Common myeloid progenitor, CD34-positive (primary cell): ENCODE results near the gene CDKN1A.

Experiments used
- CTCF ChIA-PET: fragments of 350-600 bp; sonication (Branson Sonifier 250); formaldehyde crosslinking; loops from one replicate; lab custom pipeline; 2021; ENCODE audit warnings: antibody characterized with exemption; lab: Charles Lee
- POLR2A ChIA-PET: fragments of 350-600 bp; sonication (Branson Sonifier 250); formaldehyde crosslinking; loops from one replicate; lab custom pipeline; 2021; ENCODE audit warnings: antibody characterized with exemption; lab: Charles Lee
- DNase-seq, 3 donors: peaks; one replicate each; pipeline versions ENCODE4 v3.0.0 to v3.0.0-alpha.2; 2013
- H3K27ac ChIP-seq, 2 experiments: 1 replicate in 1 of 2; 2 replicates in 1 of 2; pipeline ENCODE4 v1.7.0; 2013; ENCODE audit warnings: inconsistent platforms in 2 of 2, low read length in 2 of 2, mild to moderate bottlenecking in 2 of 2, low read depth in 1 of 2, moderate library complexity in 1 of 2; ENCODE audit not compliant: severe bottlenecking in 2 of 2, insufficient read depth in 1 of 2, poor library complexity in 1 of 2
- H3K27me3 ChIP-seq, 5 experiments: replicated peaks in 2 of 5; 1 replicate in 3 of 5; 2 replicates in 2 of 5; pipeline versions ENCODE4 v1.6.1 to v1.7.0; 2013; ENCODE audit warnings: low read length in 4 of 5, mild to moderate bottlenecking in 2 of 5, moderate library complexity in 2 of 5, inconsistent platforms in 1 of 5; ENCODE audit not compliant: insufficient read depth in 5 of 5, control insufficient read depth in 4 of 5
- H3K36me3 ChIP-seq, 4 experiments: 1 replicate in 2 of 4; 2 replicates in 2 of 4; pipeline versions ENCODE4 v1.6.1 to v1.7.0; 2013; ENCODE audit warnings: low read length in 3 of 4, control low read depth in 1 of 4, mild to moderate bottlenecking in 1 of 4; ENCODE audit not compliant: control insufficient read depth in 4 of 4, insufficient read depth in 4 of 4
- H3K4me1 ChIP-seq, 4 experiments: 1 replicate in 3 of 4; 2 replicates in 1 of 4; pipeline versions ENCODE4 v1.6.1 to v1.7.1; 2013; ENCODE audit warnings: low read length in 3 of 4, mild to moderate bottlenecking in 3 of 4, control low read depth in 1 of 4, inconsistent platforms in 1 of 4, moderate library complexity in 1 of 4; ENCODE audit not compliant: control insufficient read depth in 4 of 4, insufficient read depth in 4 of 4; ENCODE audit errors: control extremely low read depth in 1 of 4
- H3K4me3 ChIP-seq, 7 experiments: 1 replicate in 4 of 7; 2 replicates in 3 of 7; pipeline versions ENCODE4 v1.5.1 to v1.7.0; 2013; ENCODE audit warnings: mild to moderate bottlenecking in 7 of 7, low read length in 6 of 7, moderate library complexity in 6 of 7, inconsistent platforms in 2 of 7, low read depth in 2 of 7, control low read depth in 1 of 7; ENCODE audit not compliant: insufficient read depth in 4 of 7, control insufficient read depth in 1 of 7; ENCODE audit errors: extremely low read depth in 1 of 7
- H3K9me3 ChIP-seq, 5 experiments: 1 replicate in 4 of 5; 2 replicates in 1 of 5; pipeline versions ENCODE4 v1.6.1 to v1.7.1; 2013; ENCODE audit warnings: low read length in 4 of 5, mild to moderate bottlenecking in 2 of 5, inconsistent platforms in 1 of 5, low read depth in 1 of 5, moderate library complexity in 1 of 5; ENCODE audit not compliant: control insufficient read depth in 4 of 5, insufficient read depth in 2 of 5; ENCODE audit errors: control extremely low read depth in 1 of 5
- WGBS: methylation state at CpG from one replicate; pipeline ENCODE4 v1.1.5; 2013; ENCODE audit not compliant: insufficient coverage; 5-methylcytosine and 5-hydroxymethylcytosine counted together

Gene CDKN1A

GRCh38 chr6:36662380-36662779 lies 16.1 kb upstream of the CDKN1A start:
- no peaks in the 10 kb centered on the region for H3K9me3 ChIP-seq
- H3K27me3 ChIP-seq = peaks cover 0 to 30% (median 15%) of the 10 kb centered on the region in 5 experiments
- H3K36me3 ChIP-seq = no peaks in the 10 kb centered on the region
- 97% methylated on average over 3 of the region's 5 CpGs for WGBS
- no peak overlapping the region for H3K27ac ChIP-seq
- POLR2A ChIA-PET = no interaction called here
- no peak overlapping the region for H3K4me3 ChIP-seq
- H3K4me1 ChIP-seq = peaks cover 0 to 9% (median 6%) of the 10 kb centered on the region in 4 experiments
- no peak for DNase-seq
- CTCF ChIA-PET = interaction anchor here (0.6 to 1.7 kb wide), 6 partner anchors 9 to 47 kb away, joined by 3 to 6 read pairs (median 4); no protein-coding TSS in a partner anchor

- H3K27me3 ChIP-seq = peaks cover 0 to 30% (median 15%) of the 10 kb centered on the region in 5 experiments
- H3K36me3 ChIP-seq = no peaks in the 10 kb centered on the region
- no peak overlapping the region for H3K4me3 ChIP-seq
- DNase-seq = no peak
- no peak overlapping the region for H3K27ac ChIP-seq
- ChIA-PET CTCF (interaction anchor here (0.6 to 1.7 kb wide), 9 partner anchors 9 to 59 kb away, joined by 3 to 6 read pairs (median 4); no protein-coding TSS in a partner anchor), POLR2A (interaction anchor here (1.2 kb wide), 1 partner anchor 12 kb away, joined by 6 read pairs; no protein-coding TSS in a partner anchor)
- 93% methylated on average over 6 of the region's 6 CpGs for WGBS
- peaks cover 0 to 10% (median 6%) of the 10 kb centered on the region in 4 experiments for H3K4me1 ChIP-seq
- H3K9me3 ChIP-seq = no peaks in the 10 kb centered on the region
These were observed 15.7 kb upstream of the CDKN1A start for GRCh38 chr6:36662827-36663256.

GRCh38 chr6:36663504-36664446 lies 14.7 kb upstream of the CDKN1A start:
- no peak for DNase-seq
- no peaks in the 10 kb centered on the region for H3K9me3 ChIP-seq
- H3K4me1 ChIP-seq = peaks cover 0 to 10% (median 6%) of the 10 kb centered on the region in 4 experiments
- no peak overlapping the region for H3K27ac ChIP-seq
- no peaks in the 10 kb centered on the region for H3K36me3 ChIP-seq
- POLR2A ChIA-PET = interaction anchor here (1.2 kb wide), 1 partner anchor 11 kb away, joined by 6 read pairs; no protein-coding TSS in a partner anchor
- peaks cover 0 to 27% (median 15%) of the 10 kb centered on the region in 5 experiments for H3K27me3 ChIP-seq
- no peak overlapping the region for H3K4me3 ChIP-seq
- 67% methylated on average over 2 of the region's 4 CpGs for WGBS
- CTCF ChIA-PET = interaction anchor here (0.8 to 1.7 kb wide), 7 partner anchors 9 to 103 kb away, joined by 3 to 6 read pairs (median 4); no protein-coding TSS in a partner anchor

- CTCF ChIA-PET = interaction anchor here (1.4 kb wide), 1 partner anchor 9 kb away, joined by 5 read pairs; no protein-coding TSS in a partner anchor
- WGBS = 100% methylated on average over 3 of the region's 4 CpGs
- Histone ChIP-seq H3K4me3 (no peak overlapping the region), H3K27me3 (peaks cover 0 to 16% (median 5%) of the 10 kb centered on the region in 5 experiments), H3K36me3 (no peaks in the 10 kb centered on the region), H3K9me3 (no peaks in the 10 kb centered on the region), H3K27ac (no peak overlapping the region), H3K4me1 (peaks cover 0 to 10% (median 6%) of the 10 kb centered on the region in 4 experiments)
- DNase-seq = no peak
- POLR2A ChIA-PET = no interaction called here
These were observed 13.3 kb upstream of the CDKN1A start for GRCh38 chr6:36665180-36665579.

GRCh38 chr6:36666287-36666686 lies 12.2 kb upstream of the CDKN1A start:
- ChIA-PET CTCF (interaction anchor here (1.4 kb wide), 1 partner anchor 12 kb away, joined by 3 read pairs; the partner anchor contains the start of gene CDKN1A), POLR2A (no interaction called here)
- peaks cover 0 to 6% (median 0%) of the 10 kb centered on the region in 4 experiments for H3K4me1 ChIP-seq
- H3K4me3 ChIP-seq = no peak overlapping the region
- peaks cover 0 to 5% (median 0%) of the 10 kb centered on the region in 5 experiments for H3K27me3 ChIP-seq
- no peaks in the 10 kb centered on the region for H3K36me3 ChIP-seq
- 100% methylated on average over 2 of the region's 2 CpGs for WGBS
- no peak for DNase-seq
- H3K9me3 ChIP-seq = no peaks in the 10 kb centered on the region
- H3K27ac ChIP-seq = no peak overlapping the region

GRCh38 chr6:36666826-36667591 lies 11.5 kb upstream of the CDKN1A start:
- no peak for DNase-seq
- CTCF ChIA-PET = interaction anchor here (0.7 to 1.4 kb wide), 2 partner anchors 9 to 11 kb away, joined by 3 to 4 read pairs; partner anchors contain the start of gene CDKN1A

More at GRCh38 chr6:36666826-36667591, 11.5 kb upstream of the CDKN1A start:
- POLR2A ChIA-PET = no interaction called here
- H3K36me3 ChIP-seq = no peaks in the 10 kb centered on the region
- H3K9me3 ChIP-seq = no peaks in the 10 kb centered on the region
- no peaks in the 10 kb centered on the region for H3K27me3 ChIP-seq
- peaks cover 0 to 6% (median 0%) of the 10 kb centered on the region in 4 experiments for H3K4me1 ChIP-seq
- 80% methylated on average over 3 of the region's 9 CpGs for WGBS
- no peak overlapping the region for H3K4me3 ChIP-seq
- no peak overlapping the region for H3K27ac ChIP-seq
